ENCODE measurements around the gene MARCHF10. TPM values are rescaled to one million over a fixed set of nuclear protein-coding genes. Genes with fewer than 3 reads are reported as not detected.

The MARCHF10 gene
- total RNA-seq, 2 experiments from 2014 or later, result not detected

DNA sequence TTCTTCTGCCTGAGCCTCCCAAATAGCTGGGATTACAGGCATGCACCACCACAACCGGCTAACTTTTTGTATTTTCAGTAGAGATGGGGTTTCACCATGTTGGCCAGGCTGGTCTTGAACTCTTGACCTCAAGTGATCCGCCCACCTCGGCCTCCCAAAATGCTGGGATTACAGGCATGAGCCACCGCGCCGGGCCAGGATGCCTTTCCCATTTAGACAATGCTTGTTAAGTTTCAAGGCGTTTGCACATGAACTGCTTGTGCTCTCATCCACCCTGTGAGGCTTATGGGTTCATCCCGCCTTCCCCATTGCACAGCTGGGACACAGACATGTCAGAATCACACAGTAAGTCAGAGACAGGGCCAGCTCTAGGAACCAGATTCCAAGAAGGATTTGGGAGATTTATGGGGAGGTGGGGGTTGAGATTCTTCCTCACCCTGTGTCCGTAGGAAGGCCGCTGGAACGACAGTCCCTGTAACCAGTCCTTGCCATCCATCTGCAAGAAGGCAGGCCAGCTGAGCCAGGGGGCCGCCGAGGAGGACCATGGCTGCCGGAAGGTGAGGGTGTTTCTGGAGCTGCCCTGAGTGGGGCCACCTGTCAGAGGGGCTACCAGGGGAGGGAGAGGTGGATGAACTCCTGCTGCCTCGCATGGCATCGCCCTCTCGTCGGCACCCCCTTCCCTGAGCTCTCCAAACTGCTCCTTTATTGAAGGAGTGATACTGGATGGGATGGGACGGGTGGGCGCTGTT lies 134.3 kb downstream of the MARCHF10 start:
- no peak for DNase-seq
- Mint-ChIP-seq H3K36me3 (ENCODE audit: low read depth) (no peaks in the 10 kb centered on the region), H3K4me3 (no peak overlapping the region), H3K27me3 (ENCODE audit: low read depth) (no peaks in the 10 kb centered on the region), H3K9me3 (ENCODE audit: insufficient read depth) (no peaks in the 10 kb centered on the region), H3K4me1 (ENCODE audit: low read depth) (no peaks in the 10 kb centered on the region), H3K27ac (no peak overlapping the region)
- POLR2A ChIA-PET, result no interaction called here
- CTCF ChIA-PET, result interaction anchor here (0.9 to 2.7 kb wide), 7 partner anchors 13 to 733 kb away, joined by 3 to 20 read pairs (median 5); no protein-coding TSS in a partner anchor
- ATAC-seq, result no peak

DNA sequence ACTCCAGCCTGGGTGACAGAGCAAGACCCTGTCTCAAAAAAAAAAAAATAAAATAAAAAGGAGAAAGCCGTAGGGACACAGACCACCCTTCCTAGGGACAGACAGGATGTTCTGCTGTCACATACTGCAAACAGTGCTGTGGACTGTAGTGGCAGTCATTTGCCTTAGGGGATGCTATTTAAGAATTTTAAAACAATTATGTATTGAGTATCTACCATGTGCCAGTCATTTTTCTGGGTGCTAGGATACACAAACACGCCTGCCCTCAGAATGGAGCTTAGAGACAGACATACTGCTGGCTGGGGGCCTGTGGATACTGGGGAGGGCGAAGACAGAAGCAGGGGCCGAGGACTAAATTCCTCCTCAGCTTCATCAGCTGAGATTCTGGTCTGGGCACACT lies 135.2 kb downstream of the MARCHF10 start:
- DNase-seq, result no peak
- Mint-ChIP-seq H3K4me3 (no peak overlapping the region), H3K4me1 (ENCODE audit: low read depth) (peaks cover 5% of the 10 kb centered on the region), H3K36me3 (ENCODE audit: low read depth) (no peaks in the 10 kb centered on the region), H3K27me3 (ENCODE audit: low read depth) (no peaks in the 10 kb centered on the region), H3K27ac (no peak overlapping the region), H3K9me3 (ENCODE audit: insufficient read depth) (no peaks in the 10 kb centered on the region)
- ChIA-PET CTCF (interaction anchor here (0.8 to 2.7 kb wide), 12 partner anchors 10 to 734 kb away, joined by 3 to 20 read pairs (median 4); no protein-coding TSS in a partner anchor), POLR2A (no interaction called here)
- ATAC-seq, result no peak

DNA sequence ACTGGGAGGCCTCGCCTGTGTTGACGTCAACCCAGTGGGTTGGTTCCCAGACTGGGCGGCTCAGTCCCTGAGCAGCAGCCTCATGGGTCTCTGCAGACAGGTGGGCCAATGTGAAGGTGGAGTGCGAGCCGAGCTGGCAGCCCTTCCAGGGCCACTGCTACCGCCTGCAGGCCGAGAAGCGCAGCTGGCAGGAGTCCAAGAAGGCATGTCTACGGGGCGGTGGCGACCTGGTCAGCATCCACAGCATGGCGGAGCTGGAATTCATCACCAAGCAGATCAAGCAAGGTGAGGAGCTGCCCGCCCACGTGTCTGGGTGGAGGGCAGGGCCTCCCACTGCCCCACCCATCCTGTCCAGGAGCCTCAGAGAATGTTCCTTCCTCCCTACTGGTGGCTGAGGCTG lies 136.6 kb downstream of the MARCHF10 start:
- no peaks in the 10 kb centered on the region for H3K9me3 Mint-ChIP-seq (ENCODE audit: insufficient read depth)
- POLR2A ChIA-PET, result no interaction called here

DNA sequence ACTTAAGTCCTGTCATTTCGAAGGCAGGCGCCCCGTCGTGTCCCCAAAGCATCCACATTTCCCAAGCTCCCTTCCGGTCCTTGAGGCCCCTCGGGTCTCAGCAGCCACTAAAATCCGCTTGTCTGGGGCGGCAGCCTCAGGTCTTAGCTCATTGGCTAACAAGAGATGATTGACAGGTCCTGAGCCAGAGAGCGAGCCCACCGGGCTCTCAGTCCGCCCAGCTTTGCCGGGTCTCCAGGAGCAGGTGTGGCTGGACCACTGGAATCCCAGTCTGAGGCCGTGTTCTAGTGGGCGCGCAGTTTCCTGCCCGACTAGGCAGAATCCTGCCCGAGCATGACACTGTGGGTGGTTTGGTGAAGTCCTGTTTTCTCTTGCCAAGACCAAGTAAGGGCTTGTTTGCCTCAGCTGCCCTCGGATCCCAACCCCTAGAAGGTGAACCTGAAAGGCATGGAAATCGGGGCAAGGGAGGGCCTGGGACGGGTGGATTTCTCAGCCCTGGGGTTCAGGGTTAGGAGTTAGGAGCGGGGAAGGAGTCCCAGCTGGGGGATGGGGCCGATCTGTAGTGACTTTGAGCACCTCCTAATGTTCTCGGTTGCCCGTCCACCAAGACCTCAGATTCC lies 137.8 kb downstream of the MARCHF10 start:
- Mint-ChIP-seq H3K36me3 (ENCODE audit: low read depth) (no peaks in the 10 kb centered on the region), H3K4me3 (no peak overlapping the region), H3K27me3 (ENCODE audit: low read depth) (no peaks in the 10 kb centered on the region), H3K4me1 (ENCODE audit: low read depth) (peaks cover 5% of the 10 kb centered on the region), H3K9me3 (ENCODE audit: insufficient read depth) (no peaks in the 10 kb centered on the region), H3K27ac (no peak overlapping the region)
- no peak for DNase-seq
- no peak for ATAC-seq
- ChIA-PET CTCF (no interaction called here), POLR2A (no interaction called here)

More for the DNA sequence above, 136.6 kb downstream of the MARCHF10 start:
- no peak overlapping the region for H3K27ac Mint-ChIP-seq
- peaks cover 5% of the 10 kb centered on the region for H3K4me1 Mint-ChIP-seq (ENCODE audit: low read depth)
- H3K27me3 Mint-ChIP-seq (ENCODE audit: low read depth), result no peaks in the 10 kb centered on the region
- H3K4me3 Mint-ChIP-seq, result no peak overlapping the region
- no peak for DNase-seq
- no peak for ATAC-seq
- H3K36me3 Mint-ChIP-seq (ENCODE audit: low read depth), result no peaks in the 10 kb centered on the region
- CTCF ChIA-PET, result interaction anchor here (0.7 to 2.7 kb wide), 12 partner anchors 10 to 1131 kb away, joined by 3 to 20 read pairs (median 4); no protein-coding TSS in a partner anchor

DNA sequence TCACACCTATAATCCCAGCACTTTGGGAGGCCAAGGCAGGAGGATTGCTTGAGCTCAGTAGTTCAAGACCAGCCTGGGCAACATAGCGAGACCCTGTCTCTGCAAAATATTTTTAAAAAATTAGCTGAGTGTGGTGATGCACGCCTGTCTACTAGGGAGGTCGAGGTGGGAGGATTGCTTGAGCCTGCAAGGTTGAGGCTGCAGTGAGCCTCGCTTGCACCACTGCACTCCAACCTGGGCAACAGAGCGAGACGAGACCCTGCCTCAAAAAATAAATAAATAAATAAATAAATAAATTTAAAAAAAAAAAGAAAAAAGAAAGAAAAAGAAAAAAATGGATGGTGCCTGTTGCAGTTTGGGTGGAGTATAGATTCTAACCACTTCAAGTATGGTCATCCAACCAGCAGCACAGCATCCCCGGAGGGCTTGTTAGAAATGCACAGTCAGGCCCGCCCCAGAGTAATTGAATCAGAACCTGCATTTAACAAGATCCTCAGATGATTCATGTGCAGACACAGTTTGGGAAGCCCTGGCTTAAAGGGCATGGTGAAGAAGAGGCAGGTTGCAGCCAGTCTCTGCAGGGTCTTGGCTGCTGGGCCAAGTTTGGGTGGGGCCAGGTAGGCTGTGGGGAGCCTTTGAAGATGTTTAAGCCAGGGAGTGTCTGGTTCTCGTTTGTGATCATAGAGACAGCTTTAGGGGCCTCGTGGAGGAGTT lies 139.9 kb downstream of the MARCHF10 start:
- H3K36me3 Mint-ChIP-seq (ENCODE audit: low read depth), result no peaks in the 10 kb centered on the region
- CTCF ChIA-PET, result interaction anchor here (0.5 to 0.9 kb wide), 3 partner anchors 28 to 174 kb away, joined by 3 read pairs; no protein-coding TSS in a partner anchor

DNA sequence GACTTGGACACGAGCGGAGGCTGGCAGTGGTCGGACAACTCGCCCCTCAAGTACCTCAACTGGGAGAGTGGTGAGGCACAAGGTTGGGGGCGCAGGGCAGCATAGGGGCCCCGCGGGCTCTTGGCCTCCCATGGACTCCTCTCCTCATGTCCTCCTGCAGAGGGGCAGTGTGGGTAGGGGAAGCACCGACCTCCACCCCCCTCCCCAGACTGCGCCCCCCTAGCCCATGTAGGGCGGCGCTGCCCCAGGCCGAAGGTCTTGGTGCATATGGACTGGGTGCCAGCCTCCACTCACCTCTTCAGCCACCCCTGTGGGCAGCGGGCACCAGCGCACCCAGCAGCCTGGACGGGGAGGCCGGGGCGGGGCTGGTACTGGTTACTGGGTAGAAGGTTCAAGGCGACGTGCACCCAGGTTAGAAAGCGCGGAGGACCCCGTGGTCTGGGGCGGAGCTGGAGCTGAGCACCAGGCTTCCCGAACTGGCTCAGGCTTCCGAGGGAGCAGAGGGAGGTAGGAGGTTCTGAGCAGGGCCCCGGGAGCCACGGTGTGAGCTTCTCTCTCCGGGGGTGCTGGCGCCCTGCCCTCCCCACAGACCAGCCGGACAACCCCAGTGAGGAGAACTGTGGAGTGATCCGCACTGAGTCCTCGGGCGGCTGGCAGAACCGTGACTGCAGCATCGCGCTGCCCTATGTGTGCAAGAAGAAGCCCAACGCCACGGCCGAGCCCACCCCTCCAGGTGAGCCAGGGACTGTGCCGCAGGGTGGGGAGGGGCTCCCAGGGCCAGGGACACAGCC lies 141.1 kb downstream of the MARCHF10 start:
- ChIA-PET POLR2A (no interaction called here), CTCF (no interaction called here)
- ATAC-seq (no peak), DNase-seq (no peak)
- Mint-ChIP-seq H3K9me3 (ENCODE audit: insufficient read depth) (no peaks in the 10 kb centered on the region), H3K27me3 (ENCODE audit: low read depth) (peaks cover 7% of the 10 kb centered on the region), H3K36me3 (ENCODE audit: low read depth) (no peaks in the 10 kb centered on the region), H3K27ac (no peak overlapping the region), H3K4me3 (no peak overlapping the region), H3K4me1 (ENCODE audit: low read depth) (peaks cover 5% of the 10 kb centered on the region)

More for the DNA sequence above, 139.9 kb downstream of the MARCHF10 start:
- DNase-seq, result no peak
- ATAC-seq, result no peak
- POLR2A ChIA-PET, result no interaction called here
- no peak overlapping the region for H3K27ac Mint-ChIP-seq
- peaks cover 5% of the 10 kb centered on the region for H3K4me1 Mint-ChIP-seq (ENCODE audit: low read depth)
- H3K4me3 Mint-ChIP-seq, result no peak overlapping the region
- H3K9me3 Mint-ChIP-seq (ENCODE audit: insufficient read depth), result no peaks in the 10 kb centered on the region
- H3K27me3 Mint-ChIP-seq (ENCODE audit: low read depth), result peaks cover 4% of the 10 kb centered on the region

DNA sequence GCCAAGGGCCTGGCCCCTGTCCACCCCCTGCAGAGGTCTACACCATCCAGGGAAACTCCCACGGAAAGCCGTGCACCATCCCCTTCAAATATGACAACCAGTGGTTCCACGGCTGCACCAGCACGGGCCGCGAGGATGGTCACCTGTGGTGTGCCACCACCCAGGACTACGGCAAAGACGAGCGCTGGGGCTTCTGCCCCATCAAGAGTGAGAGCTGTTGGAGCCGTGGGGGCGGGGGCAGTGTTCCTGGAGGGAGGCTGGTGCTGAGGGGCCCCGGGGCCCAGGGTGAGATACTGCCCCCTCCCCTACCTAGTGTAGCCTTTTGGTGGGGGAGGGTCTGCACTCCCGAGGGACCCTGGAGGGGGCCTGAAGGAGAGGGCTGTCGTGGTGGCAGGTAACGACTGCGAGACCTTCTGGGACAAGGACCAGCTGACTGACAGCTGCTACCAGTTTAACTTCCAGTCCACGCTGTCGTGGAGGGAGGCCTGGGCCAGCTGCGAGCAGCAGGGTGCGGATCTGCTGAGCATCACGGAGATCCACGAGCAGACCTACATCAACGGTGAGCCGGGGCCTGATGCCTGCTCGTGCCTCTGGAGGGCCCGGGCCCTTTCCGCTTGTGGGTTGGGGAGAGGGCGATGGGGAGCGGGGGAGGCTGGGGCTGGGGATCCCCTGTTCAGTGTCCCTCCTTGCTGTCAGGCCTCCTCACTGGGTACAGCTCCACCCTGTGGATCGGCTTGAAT lies 141.9 kb downstream of the MARCHF10 start:
- Mint-ChIP-seq H3K9me3 (ENCODE audit: insufficient read depth) (peaks cover 3% of the 10 kb centered on the region), H3K4me3 (no peak overlapping the region), H3K4me1 (ENCODE audit: low read depth) (peaks cover 5% of the 10 kb centered on the region), H3K27ac (no peak overlapping the region), H3K36me3 (ENCODE audit: low read depth) (no peaks in the 10 kb centered on the region), H3K27me3 (ENCODE audit: low read depth) (peaks cover 10% of the 10 kb centered on the region)
- ATAC-seq, result no peak
- DNase-seq, result no peak
- ChIA-PET POLR2A (no interaction called here), CTCF (no interaction called here)

DNA sequence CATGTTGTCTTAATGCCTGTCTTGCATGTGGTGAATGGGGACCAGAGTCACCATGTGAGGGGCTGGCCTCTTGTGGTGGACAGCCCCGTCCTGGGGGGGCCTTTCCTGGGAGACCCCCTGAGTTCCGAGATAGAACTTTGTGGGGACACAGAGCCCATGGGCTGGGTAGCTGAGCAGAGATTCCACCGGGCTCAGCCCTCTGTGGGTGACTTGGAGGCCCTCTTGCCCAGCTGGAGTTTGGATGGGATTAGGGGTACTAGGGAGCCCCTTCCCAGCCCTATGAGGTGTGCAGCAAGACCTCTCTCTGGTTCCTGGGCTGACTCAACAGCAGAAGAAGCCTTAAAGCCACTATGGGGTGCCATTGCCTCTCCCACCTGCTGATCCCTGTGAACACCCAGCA lies 142.5 kb downstream of the MARCHF10 start:
- Mint-ChIP-seq H3K9me3 (ENCODE audit: insufficient read depth) (peaks cover 8% of the 10 kb centered on the region), H3K27me3 (ENCODE audit: low read depth) (peaks cover 17% of the 10 kb centered on the region), H3K4me3 (no peak overlapping the region), H3K36me3 (ENCODE audit: low read depth) (peaks cover under 1% of the 10 kb centered on the region), H3K4me1 (ENCODE audit: low read depth) (peaks cover 5% of the 10 kb centered on the region), H3K27ac (no peak overlapping the region)
- CTCF ChIA-PET, result no interaction called here
- POLR2A ChIA-PET, result no interaction called here
- ATAC-seq, result no peak
- no peak for DNase-seq

DNA sequence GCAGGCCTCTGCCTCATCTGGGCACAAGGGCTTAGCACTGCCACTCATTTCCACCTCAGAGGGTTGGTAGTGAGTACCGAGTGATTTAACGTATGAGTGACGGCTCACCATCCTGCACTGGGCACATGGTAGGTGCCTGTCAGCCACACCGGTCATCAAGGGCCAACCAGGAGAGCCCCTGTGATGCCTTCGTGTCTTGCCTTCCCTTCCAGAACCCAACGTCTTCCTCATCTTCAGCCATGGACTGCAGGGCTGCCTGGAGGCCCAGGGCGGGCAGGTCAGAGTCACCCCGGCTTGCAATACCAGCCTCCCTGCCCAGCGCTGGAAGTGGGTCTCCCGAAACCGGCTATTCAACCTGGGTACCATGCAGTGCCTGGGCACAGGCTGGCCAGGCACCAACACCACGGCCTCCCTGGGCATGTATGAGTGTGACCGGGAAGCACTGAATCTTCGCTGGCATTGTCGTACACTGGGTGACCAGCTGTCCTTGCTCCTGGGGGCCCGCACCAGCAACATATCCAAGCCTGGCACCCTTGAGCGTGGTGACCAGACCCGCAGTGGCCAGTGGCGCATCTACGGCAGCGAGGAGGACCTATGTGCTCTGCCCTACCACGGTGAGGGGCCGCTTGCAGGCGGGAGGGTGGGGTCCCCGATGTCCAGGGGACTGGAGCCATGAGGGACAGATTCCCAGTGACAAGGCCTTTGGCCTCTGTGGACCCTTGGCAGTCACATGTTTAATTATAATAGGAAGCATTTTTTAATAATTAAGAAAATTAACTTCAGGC lies 143.6 kb downstream of the MARCHF10 start:
- Mint-ChIP-seq H3K27me3 (ENCODE audit: low read depth) (peaks cover 23% of the 10 kb centered on the region), H3K36me3 (ENCODE audit: low read depth) (peaks cover 2% of the 10 kb centered on the region), H3K27ac (no peak overlapping the region), H3K4me1 (ENCODE audit: low read depth) (peaks cover 5% of the 10 kb centered on the region), H3K9me3 (ENCODE audit: insufficient read depth) (peaks cover 10% of the 10 kb centered on the region), H3K4me3 (no peak overlapping the region)
- ChIA-PET POLR2A (no interaction called here), CTCF (no interaction called here)
- ATAC-seq (no peak), DNase-seq (no peak)

DNA sequence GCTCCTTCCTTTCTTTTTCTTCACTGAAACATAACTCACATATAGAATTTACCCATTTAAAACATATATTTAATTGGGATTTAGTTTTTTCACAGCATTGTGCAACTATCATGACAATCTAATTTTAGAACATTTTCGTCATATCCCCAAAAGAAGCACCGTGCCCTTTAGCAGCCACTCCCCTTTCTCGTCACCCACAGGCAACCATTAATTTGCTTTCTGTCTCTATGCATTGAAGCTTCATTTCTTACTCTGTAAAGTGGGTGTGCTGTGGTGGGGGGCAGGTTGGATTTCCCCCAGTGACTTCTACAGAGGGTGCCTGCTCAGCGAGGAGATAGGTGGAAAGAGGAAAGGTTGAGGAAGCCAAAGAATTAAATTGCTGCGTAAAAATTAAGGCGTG lies 144.8 kb downstream of the MARCHF10 start:
- POLR2A ChIA-PET, result no interaction called here
- H3K36me3 Mint-ChIP-seq (ENCODE audit: low read depth), result peaks cover 2% of the 10 kb centered on the region
- CTCF ChIA-PET, result no interaction called here
- H3K27me3 Mint-ChIP-seq (ENCODE audit: low read depth), result peaks cover 26% of the 10 kb centered on the region
- H3K4me1 Mint-ChIP-seq (ENCODE audit: low read depth), result peaks cover under 1% of the 10 kb centered on the region
- H3K9me3 Mint-ChIP-seq (ENCODE audit: insufficient read depth), result peaks cover 10% of the 10 kb centered on the region
- ATAC-seq (no peak), DNase-seq (no peak)
- no peak overlapping the region for H3K4me3 Mint-ChIP-seq
- H3K27ac Mint-ChIP-seq, result no peak overlapping the region

DNA sequence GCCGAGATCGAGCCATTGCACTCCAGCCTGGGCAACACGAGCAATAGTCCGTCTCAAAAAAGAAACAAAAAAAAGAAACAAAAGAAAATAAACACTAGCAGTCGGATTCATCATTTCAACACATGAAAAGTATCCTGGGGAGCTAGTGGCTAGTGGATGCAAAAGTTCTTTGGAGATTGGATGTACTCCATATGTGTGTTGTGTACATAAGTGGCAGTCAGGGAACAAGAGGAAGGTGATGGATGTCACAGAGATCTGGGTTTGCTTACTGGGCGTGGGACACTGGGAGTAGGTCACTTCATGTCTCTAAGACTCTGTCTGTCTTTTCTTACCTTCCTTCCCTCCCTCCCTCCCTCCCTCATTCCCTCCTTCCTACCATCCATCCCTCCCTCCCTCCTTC lies 145.3 kb downstream of the MARCHF10 start:
- no peak for DNase-seq
- ATAC-seq, result no peak
- ChIA-PET POLR2A (no interaction called here), CTCF (no interaction called here)
- H3K36me3 Mint-ChIP-seq (ENCODE audit: low read depth), result peaks cover 2% of the 10 kb centered on the region
- peaks cover 28% of the 10 kb centered on the region for H3K27me3 Mint-ChIP-seq (ENCODE audit: low read depth)
- H3K9me3 Mint-ChIP-seq (ENCODE audit: insufficient read depth), result peaks cover 10% of the 10 kb centered on the region
- H3K27ac Mint-ChIP-seq, result no peak overlapping the region
- no peaks in the 10 kb centered on the region for H3K4me1 Mint-ChIP-seq (ENCODE audit: low read depth)
- no peak overlapping the region for H3K4me3 Mint-ChIP-seq
